T-cell (primary cell): ENCODE data around the gene DCAF5. TPM values are rescaled to one million over a fixed set of nuclear protein-coding genes. Genes with fewer than 3 reads are reported as not detected.
"Not testable (repeated sequence)": the region's sequence is repeated elsewhere in the genome, so short reads cannot be mapped to it uniquely, and the experiment has no call there.

ENCODE experiments used
- ATAC-seq, 4 experiments: fragments of 200-7000 bp in 3 of 4; fragments of 150-1000 bp in 1 of 4; cut with Tn5 transposase; replicated peaks in 1 of 4; 1 replicate in 3 of 4; 2 replicates in 1 of 4; pipeline ENCODE4 v1.10.0; 2021; ENCODE audit warnings: moderate library complexity in 3 of 4, mild to moderate bottlenecking in 2 of 4, moderate number of reproducible peaks in 1 of 4
- CTCF ChIA-PET, 2 donors: fragments of 300-600 bp; sonication (Branson Sonifier 250); formaldehyde crosslinking; loops; one replicate each; lab custom pipeline; 2022; ENCODE audit warnings: antibody characterized with exemption in 2 of 2; lab: Charles Lee
- POLR2A ChIA-PET, 2 donors: fragments of 300-600 bp; sonication (Branson Sonifier 250); formaldehyde crosslinking; loops; one replicate each; lab custom pipeline; 2022; ENCODE audit warnings: antibody characterized with exemption in 2 of 2; lab: Charles Lee
- DNase-seq, 35 experiments: peaks; one replicate each; pipeline versions ENCODE4 v3.0.0 to v3.0.0-alpha.2; 2013 to 2023
- H3K27ac ChIP-seq: one replicate; pipeline ENCODE4 v1.5.1; 2013; ENCODE audit warnings: low read length
- H3K27me3 ChIP-seq, 2 experiments: replicated peaks in 1 of 2; 1 replicate in 1 of 2; 2 replicates in 1 of 2; pipeline versions ENCODE4 v1.6.1 to v1.7.0; 2013; ENCODE audit warnings: low read length in 1 of 2, mixed read lengths in 1 of 2; ENCODE audit not compliant: control insufficient read depth in 2 of 2, insufficient read depth in 2 of 2; ENCODE audit errors: extremely low read depth in 1 of 2
- H3K36me3 ChIP-seq, 2 donors: 1 replicate in 1 of 2; 2 replicates in 1 of 2; pipeline versions ENCODE4 v1.6.1 to v1.7.0; 2013; ENCODE audit warnings: low read length in 1 of 2; ENCODE audit not compliant: control insufficient read depth in 2 of 2, insufficient read depth in 1 of 2; ENCODE audit errors: extremely low read depth in 1 of 2
- H3K4me1 ChIP-seq, 2 experiments: 1 replicate in 1 of 2; 2 replicates in 1 of 2; pipeline versions ENCODE4 v1.6.1 to v1.7.0; 2013; ENCODE audit warnings: low read length in 2 of 2, mixed read lengths in 1 of 2; ENCODE audit not compliant: insufficient read depth in 2 of 2, control insufficient read depth in 1 of 2; ENCODE audit errors: extremely low read depth in 1 of 2
- H3K4me3 ChIP-seq, 2 donors: 1 replicate in 1 of 2; 2 replicates in 1 of 2; pipeline versions ENCODE4 v1.5.1 to v1.7.0; 2013; ENCODE audit warnings: mild to moderate bottlenecking in 2 of 2, low read length in 1 of 2, moderate library complexity in 1 of 2; ENCODE audit not compliant: control insufficient read depth in 1 of 2; ENCODE audit errors: extremely low read depth in 1 of 2
- H3K9me3 ChIP-seq: 2 replicates; pipeline ENCODE4 v1.7.0; 2013
- H3K27ac Mint-ChIP-seq, 2 donors: one replicate each; pipeline ENCODE4 v1.8.0; 2020 to 2021; ENCODE audit warnings: mild to moderate bottlenecking in 2 of 2, mixed read lengths in 2 of 2
- H3K27me3 Mint-ChIP-seq, 2 donors: one replicate each; pipeline ENCODE4 v1.8.0; 2021 to 2022; ENCODE audit warnings: mixed read lengths in 2 of 2
- H3K36me3 Mint-ChIP-seq: one replicate; pipeline ENCODE4 v1.8.0; 2021; ENCODE audit warnings: mixed read lengths
- H3K4me1 Mint-ChIP-seq, 3 donors: one replicate each; pipeline ENCODE4 v1.8.0; 2020 to 2022; ENCODE audit warnings: mixed read lengths in 3 of 3, mild to moderate bottlenecking in 1 of 3
- H3K4me3 Mint-ChIP-seq, 3 donors: one replicate each; pipeline ENCODE4 v1.8.0; 2020 to 2022; ENCODE audit warnings: mild to moderate bottlenecking in 3 of 3, mixed read lengths in 3 of 3, moderate library complexity in 3 of 3
- H3K9me3 Mint-ChIP-seq, 3 donors: one replicate each; pipeline ENCODE4 v1.8.0; 2020 to 2022; ENCODE audit warnings: mixed read lengths in 3 of 3
- WGBS: methylation state at CpG from one replicate; pipeline ENCODE4 v1.1.5; 2013; ENCODE audit warnings: missing lambda C conversion rate; ENCODE audit not compliant: insufficient coverage; 5-methylcytosine and 5-hydroxymethylcytosine counted together
- total RNA-seq, 35 experiments: library from RNA in 6 of 35; stranded (reverse) in 6 of 35; fragments of 120-200 nt in 1 of 35; gene quantifications; one replicate each; pipeline versions ENCODE4 v1.2.1 to v1.2.4 and lab custom pipeline; 2013 to 2026

Gene DCAF5
- total RNA-seq, 5 donors from 2014 or later (not counting 1 experiment from before 2014, with no cell fraction given), result 60.3 to 80.8 (median 64.2) TPM

- no peak overlapping the region for H3K27ac ChIP-seq
- CTCF ChIA-PET, result interaction anchor here in 1 of 2 donors (0.6 kb wide), 1 partner anchor 13 kb away, joined by 3 read pairs; no protein-coding TSS in a partner anchor
- peaks cover 0 to 3% of the 10 kb centered on the region in 2 donors for H3K27me3 Mint-ChIP-seq
- H3K36me3 Mint-ChIP-seq, result no peaks in the 10 kb centered on the region
- H3K4me1 Mint-ChIP-seq, result no peaks in the 10 kb centered on the region
- no peak overlapping the region for H3K27ac Mint-ChIP-seq
- POLR2A ChIA-PET, result no interaction called here
- H3K27me3 ChIP-seq, result no peaks in the 10 kb centered on the region
- no peak overlapping the region for H3K4me3 Mint-ChIP-seq
- 76% methylated on average over 4 of the region's 4 CpGs for WGBS
- no peaks in the 10 kb centered on the region for H3K9me3 ChIP-seq
- no peaks in the 10 kb centered on the region for H3K9me3 Mint-ChIP-seq
- DNase-seq (no peak), ATAC-seq (no peak)
- H3K4me1 ChIP-seq, result no peaks in the 10 kb centered on the region
- no peak overlapping the region for H3K4me3 ChIP-seq
- H3K36me3 ChIP-seq, result no peaks in the 10 kb centered on the region
Observed at GRCh38 chr14:69023035-69023434, 129.9 kb downstream of the DCAF5 start.

- H3K9me3 ChIP-seq, DNase-seq, POLR2A ChIA-PET, H3K27me3 Mint-ChIP-seq, H3K4me1 Mint-ChIP-seq, H3K36me3 Mint-ChIP-seq, H3K27ac ChIP-seq, ATAC-seq, H3K36me3 ChIP-seq, H3K4me1 ChIP-seq, CTCF ChIA-PET, H3K4me3 ChIP-seq, H3K27ac Mint-ChIP-seq, H3K9me3 Mint-ChIP-seq, H3K27me3 ChIP-seq, H3K4me3 Mint-ChIP-seq: not testable (repeated sequence)
- 67% methylated on average over 1 of the region's 8 CpGs for WGBS
Observed at GRCh38 chr14:69022093-69022492, 130.8 kb downstream of the DCAF5 start.

GRCh38 chr14:69017706-69018105, 135.2 kb downstream of the DCAF5 start:
- H3K27ac ChIP-seq, result no peak overlapping the region
- POLR2A ChIA-PET, result interaction anchor here in 1 of 2 donors (0.7 kb wide), 1 partner anchor 86 kb away, joined by 3 read pairs; no protein-coding TSS in a partner anchor
- DNase-seq (no peak), ATAC-seq (no peak)
- Mint-ChIP-seq H3K4me3 (no peak overlapping the region), H3K27ac (no peak overlapping the region), H3K36me3 (no peaks in the 10 kb centered on the region), H3K27me3 (no peaks in the 10 kb centered on the region), H3K9me3 (no peaks in the 10 kb centered on the region), H3K4me1 (peaks cover 0 to 6% (median 0%) of the 10 kb centered on the region in 3 donors)
- H3K4me1 ChIP-seq, result no peaks in the 10 kb centered on the region
- no CpG with 5 or more reads among the region's 4 CpGs for WGBS
- H3K4me3 ChIP-seq, result no peak overlapping the region
- H3K9me3 ChIP-seq, result no peaks in the 10 kb centered on the region
- H3K36me3 ChIP-seq, result no peaks in the 10 kb centered on the region
- no peaks in the 10 kb centered on the region for H3K27me3 ChIP-seq
- CTCF ChIA-PET, result no interaction called here

- H3K27me3 Mint-ChIP-seq, result no peaks in the 10 kb centered on the region
- Histone ChIP-seq H3K27ac (no peak overlapping the region), H3K4me3 (no peak overlapping the region), H3K9me3 (no peaks in the 10 kb centered on the region), H3K27me3 (no peaks in the 10 kb centered on the region), H3K4me1 (no peaks in the 10 kb centered on the region), H3K36me3 (no peaks in the 10 kb centered on the region)
- no peaks in the 10 kb centered on the region for H3K9me3 Mint-ChIP-seq
- DNase-seq, result no peak
- CTCF ChIA-PET, result no interaction called here
- 76% methylated on average over 5 of the region's 6 CpGs for WGBS
- no peak for ATAC-seq
- H3K27ac Mint-ChIP-seq, result no peak overlapping the region
- POLR2A ChIA-PET, result no interaction called here
- peaks cover 6 to 9% (median 6%) of the 10 kb centered on the region in 3 donors for H3K4me1 Mint-ChIP-seq
- H3K36me3 Mint-ChIP-seq, result no peaks in the 10 kb centered on the region
- no peak overlapping the region for H3K4me3 Mint-ChIP-seq
Observed at GRCh38 chr14:69014829-69015259, 138.1 kb downstream of the DCAF5 start.

GRCh38 chr14:69013943-69014782, 138.8 kb downstream of the DCAF5 start:
- 75% methylated on average over 8 of the region's 12 CpGs for WGBS

GRCh38 chr14:69012256-69012953, 140.5 kb downstream of the DCAF5 start:
- Mint-ChIP-seq H3K4me3 (no peak overlapping the region), H3K9me3 (no peaks in the 10 kb centered on the region), H3K27me3 (no peaks in the 10 kb centered on the region), H3K27ac (no peak overlapping the region), H3K36me3 (no peaks in the 10 kb centered on the region), H3K4me1 (peaks cover 6 to 9% (median 6%) of the 10 kb centered on the region in 3 donors)
- Histone ChIP-seq H3K9me3 (no peaks in the 10 kb centered on the region), H3K36me3 (no peaks in the 10 kb centered on the region), H3K27ac (no peak overlapping the region), H3K4me1 (no peaks in the 10 kb centered on the region), H3K27me3 (no peaks in the 10 kb centered on the region), H3K4me3 (no peak overlapping the region)
- ATAC-seq, result no peak
- no CpG with 5 or more reads among the region's 5 CpGs for WGBS
- DNase-seq, result no peak
- ChIA-PET CTCF (interaction anchor here in 1 of 2 donors (0.7 kb wide), 1 partner anchor 29 kb away, joined by 3 read pairs; no protein-coding TSS in a partner anchor), POLR2A (interaction anchor here in 1 of 2 donors (0.6 kb wide), 1 partner anchor 358 kb away, joined by 4 read pairs; no protein-coding TSS in a partner anchor)

More at GRCh38 chr14:69013943-69014782, 138.8 kb downstream of the DCAF5 start:
- no peak overlapping the region for H3K4me3 ChIP-seq
- no peaks in the 10 kb centered on the region for H3K9me3 Mint-ChIP-seq
- peaks cover 6 to 9% (median 6%) of the 10 kb centered on the region in 3 donors for H3K4me1 Mint-ChIP-seq
- H3K27me3 Mint-ChIP-seq, result no peaks in the 10 kb centered on the region
- no peak overlapping the region for H3K4me3 Mint-ChIP-seq
- ChIA-PET POLR2A (interaction anchor here in 1 of 2 donors (0.5 kb wide), 1 partner anchor 179 kb away, joined by 8 read pairs; no protein-coding TSS in a partner anchor), CTCF (no interaction called here)
- H3K4me1 ChIP-seq, result no peaks in the 10 kb centered on the region
- no peak overlapping the region for H3K27ac Mint-ChIP-seq
- no peaks in the 10 kb centered on the region for H3K9me3 ChIP-seq
- ATAC-seq (no peak), DNase-seq (peak in 8 of 35 experiments; percentile 1 to 32 (median 4))
- no peaks in the 10 kb centered on the region for H3K36me3 ChIP-seq
- no peaks in the 10 kb centered on the region for H3K36me3 Mint-ChIP-seq
- no peaks in the 10 kb centered on the region for H3K27me3 ChIP-seq
- no peak overlapping the region for H3K27ac ChIP-seq
